Measurements from ENCODE around the gene LSS. TPM values are rescaled to one million over a fixed set of nuclear protein-coding genes. Genes with fewer than 3 reads are reported as not detected.

LSS gene
- total and polyA plus RNA-seq, 2 of the 8 experiments (the other 6 are each of a cell fraction or from before 2014, with no cell fraction given) = 96.1 to 123 TPM

GRCh38 chr21:46229133-46229922 lies 754 bp upstream of the LSS start:
- H2AFZ ChIP-seq (ENCODE audit: low read length) = no peak overlapping the region
- CTCF ChIA-PET (ENCODE audit: partially characterized antibody) = interaction anchor here (0.6 to 1.5 kb wide), 4 partner anchors 8 to 24 kb away, joined by 3 to 4 read pairs (median 4); no protein-coding TSS in a partner anchor
- WGBS, 2 experiments (ENCODE audit: extremely low coverage in 1 of 2, insufficient coverage in 1 of 2, insufficient read length in 1 of 2, insufficient replicate concordance in 2 of 2, low coverage in 1 of 2, low lambda C conversion rate in 2 of 2, missing lambda C conversion rate in 1 of 2) = 17% methylated on average over 36 of the region's 72 CpGs; no CpG with 5 or more reads in 1 of the 2 experiments
- peak; percentile 92 for TF ChIP-seq E2F6 (IDR thresholded peaks at IDR 0.05)
- TF ChIP-seq YY1 (IDR thresholded peaks at IDR 0.05; ENCODE audit: low read depth, low read length) = 0 out of 2 replicates have a peak, but pooled peaks have one; percentile 14
- TF ChIP-seq SP1 (IDR thresholded peaks at IDR 0.05; ENCODE audit: low read depth, low read length) = no peak
- TF ChIP-seq MAX (IDR thresholded peaks at IDR 0.05) = peak; percentile 95
- no peak for TF ChIP-seq SP4 (IDR thresholded peaks at IDR 0.05; ENCODE audit: low read length)
- TF ChIP-seq KDM5A (IDR thresholded peaks at IDR 0.05; ENCODE audit: low read length) = no peak
- TF ChIP-seq KDM4A (IDR thresholded peaks at IDR 0.05; ENCODE audit: low read depth, low read length, severe bottlenecking) = peak; percentile 94
- TF ChIP-seq POLR2AphosphoS5 (IDR thresholded peaks at IDR 0.05; ENCODE audit: low read depth, low read length) = peak; percentile 52; the same call in 1 of the 2 replicates
- no peak for TF ChIP-seq BACH1 (IDR thresholded peaks at IDR 0.05; ENCODE audit: low read length)
- peak; percentile 35; the same call in 1 of the 2 replicates for TF ChIP-seq TAF1 (IDR thresholded peaks at IDR 0.05; ENCODE audit: low read depth, low read length)

More at GRCh38 chr21:46229133-46229922, 754 bp upstream of the LSS start:
- Histone ChIP-seq H3K79me1 (ENCODE audit: low read depth, low read length) (peaks cover 11% of the 10 kb centered on the region; the same call in 1 of the 2 replicates), H3K4ac (replicated peaks; ENCODE audit: insufficient read length, low read depth, low read length) (no peak overlapping the region), H3K56ac (replicated peaks; ENCODE audit: insufficient read length, low read depth, low read length) (peak overlapping the region; percentile 39), H3K4me3 (ENCODE audit: extremely low read depth in 1 of 4, insufficient read depth in 2 of 4, low read depth in 3 of 4, low read length in 4 of 4) (peak overlapping the region; percentile 48 to 72 (median 58)), H2BK5ac (ENCODE audit: low read depth, low read length) (peak overlapping the region; percentile 83), H2BK15ac (ENCODE audit: low read length) (no peak overlapping the region; the same call in 1 of the 2 replicates), H3K36me3 (ENCODE audit: control insufficient read depth in 2 of 4, insufficient read depth in 4 of 4, low read length in 3 of 4) (peaks cover 4 to 49% (median 26%) of the 10 kb centered on the region in 4 experiments; a peak in 7 of 8 replicates), H4K91ac (replicated peaks; ENCODE audit: insufficient read length, low read length) (no peak overlapping the region), H3K4me2 (ENCODE audit: insufficient read depth in 1 of 2, low read depth in 2 of 2, low read length in 2 of 2) (peak overlapping the region; percentile 81 to 92), H3K23ac (ENCODE audit: insufficient read length) (no peak overlapping the region), H2AK5ac (ENCODE audit: low read depth, low read length) (no peak overlapping the region), H4K20me1 (replicated peaks in 1 of 2; ENCODE audit: control insufficient read depth in 1 of 2, insufficient read depth in 2 of 2, low read length in 2 of 2) (peaks cover 0 to 11% of the 10 kb centered on the region in 2 experiments), H3K27me3 (replicated peaks in 1 of 4; ENCODE audit: control insufficient read depth in 3 of 4, extremely low read depth in 1 of 4, insufficient read depth in 3 of 4, low read length in 3 of 4) (peaks cover 0 to 4% (median 0%) of the 10 kb centered on the region in 4 experiments; a peak in 2 of 7 replicates), H4K8ac (ENCODE audit: extremely low read depth, insufficient read depth, low read length) (peak overlapping the region; percentile 93), H4K5ac (ENCODE audit: insufficient read length, low read depth, low read length) (no peak overlapping the region), H3K4me1 (replicated peaks in 1 of 4; ENCODE audit: control insufficient read depth in 3 of 4, insufficient read depth in 4 of 4, low read length in 3 of 4) (peaks cover 3 to 12% (median 6%) of the 10 kb centered on the region in 4 experiments), H3K79me2 (ENCODE audit: control insufficient read depth in 1 of 2, insufficient read depth in 2 of 2, low read length in 2 of 2) (peaks cover 14 to 37% of the 10 kb centered on the region in 2 experiments; a peak in 3 of 4 replicates), H3K14ac (ENCODE audit: insufficient read length) (no peak overlapping the region), H2BK20ac (ENCODE audit: low read length) (no peak overlapping the region), H3K27ac (ENCODE audit: low read depth, low read length) (no peak overlapping the region), H2BK12ac (ENCODE audit: low read depth, low read length) (0 out of 2 replicates have a peak overlapping the region, but pooled peaks have one; percentile 84), H3K18ac (ENCODE audit: extremely low read depth, low read length) (peak overlapping the region; percentile 95), H3K23me2 (ENCODE audit: low read depth, low read length) (peaks cover 7% of the 10 kb centered on the region; the same call in 1 of the 2 replicates), H2BK120ac (replicated peaks; ENCODE audit: low read depth, low read length) (no peak overlapping the region), H3K9me3 (ENCODE audit: insufficient read depth in 2 of 2, low read depth in 1 of 2, low read length in 1 of 2) (peaks cover 22 to 35% of the 10 kb centered on the region in 2 experiments; a peak in 3 of 4 replicates), H3K9ac (replicated peaks in 1 of 4; ENCODE audit: extremely low read depth in 1 of 4, low read depth in 3 of 4, low read length in 3 of 4) (peak overlapping the region; percentile 56 to 84 (median 64); a peak in 6 of 7 replicates)
- FAIRE-seq (no peak), DNase-seq (ENCODE audit: low read depth in 1 of 2, low spot score in 2 of 2) (peak in 1 of 2 experiments; percentile 10)
- POLR2A ChIA-PET (ENCODE audit: partially characterized antibody) = interaction anchor here (1.0 to 2.2 kb wide), 6 partner anchors 11 to 229 kb away, joined by 3 to 8 read pairs (median 4); no protein-coding TSS in a partner anchor

All from H1 (cell line).